H1 (cell line): Measurements from ENCODE around the gene CLTCL1. TPM values are rescaled to one million over a fixed set of nuclear protein-coding genes. Genes with fewer than 3 reads are reported as not detected.

Experiments
- CTCF ChIA-PET: fragments of 300-600 bp; sonication (Branson Sonifier 250); formaldehyde crosslinking; loops from one replicate; lab custom pipeline; 2021; ENCODE audit not compliant: partially characterized antibody; lab: Charles Lee
- POLR2A ChIA-PET: fragments of 300-600 bp; sonication (Branson Sonifier 250); formaldehyde crosslinking; loops from one replicate; lab custom pipeline; 2021; ENCODE audit warnings: inconsistent platforms; ENCODE audit not compliant: partially characterized antibody; lab: Charles Lee
- DNase-seq, 2 experiments: peaks; one replicate each; pipeline versions ENCODE4 v3.0.0 to v3.0.0-alpha.2; 2010 to 2022; ENCODE audit warnings: low spot score in 2 of 2, low read depth in 1 of 2, mixed read lengths in 1 of 2
- FAIRE-seq: peaks from 2 replicates; lab custom pipeline; 2011; peaks lifted over from hg19 to GRCh38; lab: Jason Lieb, UNC
- H2AFZ ChIP-seq: 2 replicates; pipeline ENCODE4 v1.8.1; 2012; ENCODE audit warnings: low read length, inconsistent platforms
- H2AK5ac ChIP-seq: 2 replicates; pipeline ENCODE4 v1.6.1; 2013; ENCODE audit warnings: low read depth, low read length
- H2BK120ac ChIP-seq: replicated peaks from 2 replicates; pipeline ENCODE3; 2013; ENCODE audit warnings: low read depth, low read length, inconsistent platforms
- H2BK12ac ChIP-seq: 2 replicates; pipeline ENCODE4 v1.6.1; 2013; ENCODE audit warnings: low read depth, low read length
- H2BK15ac ChIP-seq: 2 replicates; pipeline ENCODE4 v1.6.1; 2013; ENCODE audit warnings: low read length
- H2BK20ac ChIP-seq: 2 replicates; pipeline ENCODE4 v1.6.1; 2013; ENCODE audit warnings: low read length
- H2BK5ac ChIP-seq: 2 replicates; pipeline ENCODE4 v1.6.1; 2013; ENCODE audit warnings: low read depth, low read length
- H3K14ac ChIP-seq: 2 replicates; pipeline ENCODE4 v1.6.1; 2013; ENCODE audit warnings: inconsistent platforms; ENCODE audit not compliant: insufficient read length
- H3K18ac ChIP-seq: 2 replicates; pipeline ENCODE4 v1.6.1; 2013; ENCODE audit warnings: low read length; ENCODE audit errors: extremely low read depth
- H3K23ac ChIP-seq: 2 replicates; pipeline ENCODE4 v1.6.1; 2013; ENCODE audit warnings: inconsistent platforms; ENCODE audit not compliant: insufficient read length
- H3K23me2 ChIP-seq: 2 replicates; pipeline ENCODE4 v1.6.1; 2013; ENCODE audit warnings: low read depth, low read length
- H3K27ac ChIP-seq: 2 replicates; pipeline ENCODE4 v1.6.1; 2011; ENCODE audit warnings: low read depth, low read length, inconsistent platforms
- H3K27me3 ChIP-seq, 4 experiments: replicated peaks in 1 of 4; 1 replicate in 1 of 4; 2 replicates in 3 of 4; pipeline versions ENCODE4 v1.6.1 to v1.8.1; 2011 to 2013; ENCODE audit warnings: low read length in 3 of 4, mild to moderate bottlenecking in 3 of 4, inconsistent platforms in 2 of 4, mixed read lengths in 2 of 4, moderate library complexity in 1 of 4; ENCODE audit not compliant: control insufficient read depth in 3 of 4, insufficient read depth in 3 of 4; ENCODE audit errors: extremely low read depth in 1 of 4
- H3K36me3 ChIP-seq, 4 experiments: 2 replicates each; pipeline versions ENCODE4 v1.6.1 to v1.8.1; 2011 to 2013; ENCODE audit warnings: mild to moderate bottlenecking in 4 of 4, low read length in 3 of 4, moderate library complexity in 2 of 4, control low read depth in 1 of 4, inconsistent platforms in 1 of 4; ENCODE audit not compliant: insufficient read depth in 4 of 4, control insufficient read depth in 2 of 4
- H3K4ac ChIP-seq: replicated peaks from 2 replicates; pipeline ENCODE3; 2013; ENCODE audit warnings: low read length, low read depth, mixed read lengths, inconsistent platforms; ENCODE audit not compliant: insufficient read length
- H3K4me1 ChIP-seq, 4 experiments: replicated peaks in 1 of 4; 1 replicate in 1 of 4; 2 replicates in 3 of 4; pipeline versions ENCODE4 v1.6.1 to v1.8.1; 2011 to 2013; ENCODE audit warnings: low read length in 3 of 4, inconsistent platforms in 2 of 4, mixed read lengths in 1 of 4; ENCODE audit not compliant: insufficient read depth in 4 of 4, control insufficient read depth in 3 of 4
- H3K4me2 ChIP-seq, 2 experiments: 2 replicates each; pipeline versions ENCODE4 v1.6.1 to v1.8.1; 2011 to 2013; ENCODE audit warnings: low read depth in 2 of 2, low read length in 2 of 2, control low read depth in 1 of 2, inconsistent platforms in 1 of 2, mild to moderate bottlenecking in 1 of 2; ENCODE audit not compliant: insufficient read depth in 1 of 2
- H3K4me3 ChIP-seq, 4 experiments: fragments of 200-600, 300-600 bp in 1 of 4; sonication (generic), shearing (Covaris generic), sonication (Bioruptor Twin) in 1 of 4; 2 replicates each; pipeline versions ENCODE4 v1.5.1 to v1.8.1; 2011 to 2016; ENCODE audit warnings: low read length in 4 of 4, low read depth in 3 of 4, control low read depth in 2 of 4, inconsistent platforms in 2 of 4, mild to moderate bottlenecking in 2 of 4, mixed read lengths in 1 of 4, moderate library complexity in 1 of 4; ENCODE audit not compliant: insufficient read depth in 2 of 4; ENCODE audit errors: extremely low read depth in 1 of 4
- H3K56ac ChIP-seq: replicated peaks from 2 replicates; pipeline ENCODE3; 2013; ENCODE audit warnings: low read depth, mild to moderate bottlenecking, mixed read lengths, low read length, inconsistent platforms; ENCODE audit not compliant: insufficient read length
- H3K79me1 ChIP-seq: 2 replicates; pipeline ENCODE4 v1.6.1; 2013; ENCODE audit warnings: low read depth, low read length, control low read depth
- H3K79me2 ChIP-seq, 2 experiments: 2 replicates each; pipeline versions ENCODE4 v1.6.1 to v1.8.1; 2012 to 2013; ENCODE audit warnings: low read length in 2 of 2, mild to moderate bottlenecking in 2 of 2, inconsistent platforms in 1 of 2; ENCODE audit not compliant: insufficient read depth in 2 of 2, control insufficient read depth in 1 of 2
- H3K9ac ChIP-seq, 4 experiments: replicated peaks in 1 of 4; 1 replicate in 1 of 4; 2 replicates in 3 of 4; pipeline versions ENCODE4 v1.6.1 to v1.8.1; 2011 to 2013; ENCODE audit warnings: low read depth in 3 of 4, low read length in 3 of 4, control low read depth in 2 of 4, mild to moderate bottlenecking in 2 of 4, moderate library complexity in 2 of 4, inconsistent platforms in 1 of 4; ENCODE audit errors: extremely low read depth in 1 of 4
- H3K9me3 ChIP-seq, 2 experiments: 2 replicates each; pipeline versions ENCODE4 v1.6.1 to v1.8.1; 2012 to 2013; ENCODE audit warnings: mild to moderate bottlenecking in 2 of 2, moderate library complexity in 2 of 2, control low read depth in 1 of 2, inconsistent platforms in 1 of 2, low read depth in 1 of 2, low read length in 1 of 2, mixed read lengths in 1 of 2; ENCODE audit not compliant: insufficient read depth in 2 of 2
- H4K20me1 ChIP-seq, 2 experiments: replicated peaks in 1 of 2; 2 replicates each; pipeline versions ENCODE3 to v1.8.1; 2011 to 2013; ENCODE audit warnings: inconsistent platforms in 2 of 2, low read length in 2 of 2, mild to moderate bottlenecking in 1 of 2; ENCODE audit not compliant: insufficient read depth in 2 of 2, control insufficient read depth in 1 of 2
- H4K5ac ChIP-seq: 2 replicates; pipeline ENCODE4 v1.6.1; 2013; ENCODE audit warnings: low read length, low read depth, mixed read lengths, inconsistent platforms; ENCODE audit not compliant: insufficient read length
- H4K8ac ChIP-seq: 2 replicates; pipeline ENCODE4 v1.8.0; 2013; ENCODE audit warnings: mild to moderate bottlenecking, moderate library complexity, low read length, inconsistent platforms; ENCODE audit not compliant: insufficient read depth; ENCODE audit errors: extremely low read depth
- H4K91ac ChIP-seq: replicated peaks from 2 replicates; pipeline ENCODE3; 2013; ENCODE audit warnings: low read length, mixed read lengths, inconsistent platforms; ENCODE audit not compliant: insufficient read length
- ATF2 ChIP-seq: IDR thresholded peaks from 2 replicates; pipeline ENCODE4 v1.6.1; 2012; ENCODE audit warnings: low read length, inconsistent platforms
- EGR1 ChIP-seq: IDR thresholded peaks from 2 replicates; pipeline ENCODE4 v1.6.1; 2011; ENCODE audit warnings: low read depth, low read length, borderline replicate concordance
- HDAC2 ChIP-seq, 2 experiments: fragments of 300-600 bp in 1 of 2; sonication (generic) in 1 of 2; IDR thresholded peaks; 2 replicates each; pipeline ENCODE4 v1.6.1; 2011 to 2012; ENCODE audit warnings: low read depth in 2 of 2, low read length in 2 of 2, mild to moderate bottlenecking in 2 of 2, moderate library complexity in 2 of 2, borderline replicate concordance in 1 of 2, inconsistent platforms in 1 of 2
- RNF2 ChIP-seq: fragments of 200-900, 300-1000 bp; sonication (generic); IDR thresholded peaks from 2 replicates; pipeline ENCODE4 v1.7.1; 2016; ENCODE audit warnings: borderline replicate concordance, low read depth, mild to moderate bottlenecking, antibody characterized with exemption, low read length; ENCODE audit not compliant: poor library complexity, severe bottlenecking; ENCODE audit errors: missing control alignments
- polyA plus RNA-seq, 7 experiments: library from polyadenylated mRNA; depleted of rRNA in 3 of 7; stranded (reverse) in 5 of 7; unstranded in 2 of 7; fragments of >200 nt in 5 of 7; fragments of 200-250 nt in 2 of 7; gene quantifications; 1 replicate in 5 of 7; 2 replicates in 1 of 7; 4 replicates in 1 of 7; pipeline versions ENCODE4 v1.2.1 to v1.2.3, GENCODE V29; 2011 to 2013; ENCODE audit warnings: missing spikeins in 2 of 7, mixed read lengths in 2 of 7
- total RNA-seq: library from RNA; stranded (reverse); fragmentation: NEBNext Ultra II Directional; extraction: Animal tissue kit (Norgen Biotek cat#: 25700); gene quantifications from 2 replicates; pipeline ENCODE4 v1.2.1, GENCODE V29; 2021

CLTCL1 gene
- total and polyA plus RNA-seq, 2 of the 8 experiments (the other 6 are each of a cell fraction or from before 2014, with no cell fraction given) = 12.4 to 17.0 TPM

DNA sequence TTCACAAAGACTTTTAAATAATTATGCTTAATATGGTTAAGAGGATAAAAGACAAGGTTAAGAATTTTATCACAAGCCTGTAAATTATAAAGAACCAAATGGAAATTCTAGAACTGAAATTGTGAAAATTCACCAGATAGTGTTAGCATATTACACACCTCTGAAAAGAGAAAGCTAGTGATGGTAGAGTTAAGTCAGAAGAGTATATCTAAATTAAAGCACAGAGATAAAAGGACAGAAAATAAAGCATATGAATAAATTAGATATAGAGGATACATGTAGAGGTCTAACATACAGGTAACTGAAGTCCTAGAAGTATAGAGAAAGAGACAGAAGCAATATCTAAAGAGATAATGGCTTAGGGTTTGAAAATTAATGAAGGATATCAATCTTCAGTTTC is 4.2 kb upstream of the CLTCL1 start:
- ChIA-PET POLR2A (interaction anchor here (1.3 to 1.9 kb wide), 2 partner anchors 9 to 184 kb away, joined by 3 to 4 read pairs; partner anchors contain the start of gene CDC45), CTCF (interaction anchor here (0.6 to 1.4 kb wide), 4 partner anchors 10 to 69 kb away, joined by 3 to 5 read pairs (median 4); no protein-coding TSS in a partner anchor)
- no peak overlapping the region for H2AFZ ChIP-seq
- peaks cover 0 to 7% (median 5%) of the 10 kb centered on the region in 4 experiments; a peak in 2 of 7 replicates for H3K27me3 ChIP-seq
- no peak overlapping the region for H3K18ac ChIP-seq
- H3K4me3 ChIP-seq = no peak overlapping the region
- H4K91ac ChIP-seq = no peak overlapping the region
- no peak overlapping the region for H3K56ac ChIP-seq
- H2BK5ac ChIP-seq = no peak overlapping the region
- H3K4me1 ChIP-seq = peaks cover 0 to 12% (median 8%) of the 10 kb centered on the region in 4 experiments; a peak in 6 of 7 replicates
- DNase-seq (no peak), FAIRE-seq (no peak)
- no peak overlapping the region for H2BK15ac ChIP-seq
- no peaks in the 10 kb centered on the region for H3K36me3 ChIP-seq
- H3K23ac ChIP-seq = no peak overlapping the region
- H3K4me2 ChIP-seq = no peak overlapping the region
- H3K14ac ChIP-seq = no peak overlapping the region
- H4K8ac ChIP-seq = no peak overlapping the region
- H3K9ac ChIP-seq = no peak overlapping the region
- no peak overlapping the region for H4K5ac ChIP-seq
- H3K23me2 ChIP-seq = peaks cover 11% of the 10 kb centered on the region; the same call in 1 of the 2 replicates
- no peak overlapping the region for H2BK120ac ChIP-seq
- H3K9me3 ChIP-seq = no peaks in the 10 kb centered on the region
- no peaks in the 10 kb centered on the region for H3K79me1 ChIP-seq
- no peak overlapping the region for H2AK5ac ChIP-seq
- no peaks in the 10 kb centered on the region for H4K20me1 ChIP-seq
- H2BK20ac ChIP-seq = no peak overlapping the region
- H3K79me2 ChIP-seq = no peaks in the 10 kb centered on the region
- no peak overlapping the region for H3K4ac ChIP-seq
- H2BK12ac ChIP-seq = no peak overlapping the region
- H3K27ac ChIP-seq = no peak overlapping the region
- TF ChIP-seq EGR1 (no peak), RNF2 (no peak), HDAC2 (IDR thresholded peaks at IDR 0.05; ENCODE audit: borderline replicate concordance in 1 of 2, low read depth in 2 of 2, low read length in 2 of 2) (no peak), ATF2 (no peak)
